ENCODE data around the gene CAMKV.

DNA sequence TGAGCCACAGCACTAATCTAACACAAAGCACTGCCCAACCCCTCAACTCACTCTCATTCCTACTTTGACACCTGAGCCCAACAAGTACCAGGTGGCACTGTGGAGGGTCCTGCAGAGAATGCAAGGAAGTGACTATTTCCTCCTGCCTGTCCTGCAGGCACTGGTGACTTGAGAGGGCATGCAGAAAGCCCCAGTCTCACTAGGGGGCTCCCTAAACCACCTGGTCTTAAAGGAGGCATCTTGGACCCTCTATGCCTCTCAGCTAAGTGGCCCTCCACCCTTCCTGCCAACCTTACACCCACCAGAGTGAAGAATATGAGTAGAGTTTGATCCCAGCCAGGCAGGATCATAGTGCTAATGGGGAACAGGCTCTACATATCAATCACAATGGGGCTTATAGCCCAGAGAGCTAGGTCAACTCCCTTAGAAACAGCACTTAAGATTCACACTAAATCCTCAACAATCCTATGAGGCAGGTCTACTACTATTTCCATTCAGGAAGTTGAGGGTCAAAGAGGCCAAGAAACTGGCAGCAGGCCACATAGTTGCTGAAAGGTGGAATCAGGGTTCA lies 28.5 kb downstream of the CAMKV start:
- TF ChIP-seq CTCF (IDR thresholded peaks at IDR 0.05) (peak in 2 of 6 experiments; percentile 15 to 29), POLR2A (IDR thresholded peaks at IDR 0.05) (no peak)
